K562 (cell line): ENCODE results near the gene MICALL2. TPM values are rescaled to one million over a fixed set of nuclear protein-coding genes. Genes with fewer than 3 reads are reported as not detected.

Source experiments
- HDAC2 ChIP-seq: fragments of 450-650 bp; IDR thresholded peaks from 2 replicates; pipeline ENCODE4 v1.6.1; 2016; ENCODE audit warnings: mild to moderate bottlenecking
- KDM1A ChIP-seq, 2 experiments: fragments of 450-650 bp; IDR thresholded peaks; 2 replicates each; pipeline ENCODE4 v1.6.1; 2016; ENCODE audit warnings: mild to moderate bottlenecking in 2 of 2
- NONO ChIP-seq, 2 experiments: fragments of 200-400 bp in 1 of 2; fragments of 450-650 bp in 1 of 2; formaldehyde crosslinking in 1 of 2; IDR thresholded peaks; 2 replicates each; pipeline ENCODE4 v1.6.1; 2017; ENCODE audit warnings: low read depth in 2 of 2, mild to moderate bottlenecking in 2 of 2, moderate library complexity in 2 of 2, low read length in 1 of 2
- PRPF4 ChIP-seq: fragments of 200-400 bp; formaldehyde crosslinking; IDR thresholded peaks from one replicate; pipeline ENCODE4 v1.6.1; 2017; ENCODE audit warnings: low read length, low read depth, mild to moderate bottlenecking; ENCODE audit not compliant: insufficient read depth, poor library complexity, severe bottlenecking
- RBM14 ChIP-seq: fragments of 200-400 bp; formaldehyde crosslinking; IDR thresholded peaks from 2 replicates; pipeline ENCODE4 v1.6.1; 2018; ENCODE audit warnings: low read depth, mild to moderate bottlenecking, low read length, moderate library complexity, borderline replicate concordance; ENCODE audit not compliant: insufficient read depth
- TEAD2 ChIP-seq: fragments of 450-650 bp; IDR thresholded peaks from 2 replicates; pipeline ENCODE4 v1.6.1; 2016; ENCODE audit warnings: missing genetic modification characterization, control low read depth, missing compliant biosample characterization
- ZNF124 ChIP-seq: sonication (generic); formaldehyde crosslinking; IDR thresholded peaks from 2 replicates; pipeline ENCODE4 v1.8.1; 2022; ENCODE audit warnings: missing genetic modification reagents
- ZNF217 ChIP-seq: sonication (generic); formaldehyde crosslinking; IDR thresholded peaks from 2 replicates; pipeline ENCODE4 v1.8.0; 2022; ENCODE audit warnings: mild to moderate bottlenecking, missing genetic modification reagents
- ZNF668 ChIP-seq: fragments of 250-450 bp; sonication (Bioruptor Pico); IDR thresholded peaks from 2 replicates; pipeline ENCODE4 v1.8.0; 2022; ENCODE audit warnings: mild to moderate bottlenecking, inconsistent platforms
- polyA plus RNA-seq, 8 experiments: library from polyadenylated mRNA; depleted of rRNA in 4 of 8; stranded (reverse) in 5 of 8; unstranded in 3 of 8; fragments of >200 nt; fragmentation: Nextera tagmentation in 2 of 8; fragmentation: Illumina TruSeq in 1 of 8; extraction: Ambion mirVana in 2 of 8; extraction: Trizol in 1 of 8; gene quantifications; 2 replicates each; pipeline versions ENCODE4 v1.2.1 to v1.2.3, GENCODE V29; 2011 to 2014; ENCODE audit warnings: inconsistent platforms in 1 of 8, missing spikeins in 1 of 8
- total RNA-seq, 7 experiments: library from RNA; depleted of rRNA in 6 of 7; stranded (reverse); fragments of >200 nt in 6 of 7; fragmentation: Illumina TruSeq in 2 of 7; extraction: Trizol in 2 of 7; gene quantifications; 2 replicates each; pipeline versions ENCODE4 v1.2.1 to v1.2.3, GENCODE V29; 2011 to 2021; ENCODE audit warnings: low replicate concordance in 1 of 7
- TF ChIP-seq, protein P1 (sequence below): fragments of 150-350 bp; IDR thresholded peaks from 2 replicates; pipeline ENCODE4 v1.6.1; 2014; ENCODE audit warnings: low read depth, mild to moderate bottlenecking, low read length, borderline replicate concordance
- TF ChIP-seq, protein P2 (sequence below): IDR thresholded peaks from 2 replicates; pipeline ENCODE4 v1.6.1; 2011; ENCODE audit warnings: borderline replicate concordance, low read depth, mild to moderate bottlenecking, moderate library complexity, low read length; ENCODE audit not compliant: insufficient read depth, poor library complexity, severe bottlenecking
- TF ChIP-seq, protein P3 (sequence below): fragments of 200-400 bp; formaldehyde crosslinking; IDR thresholded peaks from 2 replicates; pipeline ENCODE4 v1.6.1; 2017; ENCODE audit warnings: mild to moderate bottlenecking, low read depth, low read length, moderate library complexity
- TF ChIP-seq, protein P4 (sequence below): fragments of 450-650 bp; formaldehyde crosslinking; IDR thresholded peaks from 2 replicates; pipeline ENCODE4 v1.4.0; 2020; ENCODE audit warnings: mild to moderate bottlenecking, moderate library complexity

Gene MICALL2
- total and polyA plus RNA-seq, 9 of the 15 experiments (the other 6 are each of a cell fraction or from before 2014, with no cell fraction given): 1.8 to 103 (median 17.0) TPM

DNA sequence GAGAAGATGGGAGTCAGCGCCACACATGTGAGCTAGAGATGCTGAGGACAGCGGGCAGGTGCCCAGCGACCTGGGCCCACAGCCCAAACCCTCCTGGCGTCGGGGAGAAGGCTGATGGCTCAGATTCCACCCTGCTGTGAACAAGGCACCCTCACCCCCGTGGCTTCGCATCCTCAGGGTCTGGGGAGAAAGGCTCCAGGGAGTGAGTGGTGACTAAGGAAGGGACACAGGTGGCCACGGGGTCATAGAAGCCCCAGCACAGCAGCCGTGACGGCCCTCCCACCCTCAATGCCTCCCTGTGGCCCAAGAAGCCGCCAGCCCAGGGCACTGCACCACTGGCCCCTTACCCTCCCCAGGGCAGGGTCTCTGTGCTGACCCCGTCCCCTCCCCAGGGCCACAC is 25.3 kb upstream of the MICALL2 start (continued):
- TF ChIP-seq, protein P1, sequence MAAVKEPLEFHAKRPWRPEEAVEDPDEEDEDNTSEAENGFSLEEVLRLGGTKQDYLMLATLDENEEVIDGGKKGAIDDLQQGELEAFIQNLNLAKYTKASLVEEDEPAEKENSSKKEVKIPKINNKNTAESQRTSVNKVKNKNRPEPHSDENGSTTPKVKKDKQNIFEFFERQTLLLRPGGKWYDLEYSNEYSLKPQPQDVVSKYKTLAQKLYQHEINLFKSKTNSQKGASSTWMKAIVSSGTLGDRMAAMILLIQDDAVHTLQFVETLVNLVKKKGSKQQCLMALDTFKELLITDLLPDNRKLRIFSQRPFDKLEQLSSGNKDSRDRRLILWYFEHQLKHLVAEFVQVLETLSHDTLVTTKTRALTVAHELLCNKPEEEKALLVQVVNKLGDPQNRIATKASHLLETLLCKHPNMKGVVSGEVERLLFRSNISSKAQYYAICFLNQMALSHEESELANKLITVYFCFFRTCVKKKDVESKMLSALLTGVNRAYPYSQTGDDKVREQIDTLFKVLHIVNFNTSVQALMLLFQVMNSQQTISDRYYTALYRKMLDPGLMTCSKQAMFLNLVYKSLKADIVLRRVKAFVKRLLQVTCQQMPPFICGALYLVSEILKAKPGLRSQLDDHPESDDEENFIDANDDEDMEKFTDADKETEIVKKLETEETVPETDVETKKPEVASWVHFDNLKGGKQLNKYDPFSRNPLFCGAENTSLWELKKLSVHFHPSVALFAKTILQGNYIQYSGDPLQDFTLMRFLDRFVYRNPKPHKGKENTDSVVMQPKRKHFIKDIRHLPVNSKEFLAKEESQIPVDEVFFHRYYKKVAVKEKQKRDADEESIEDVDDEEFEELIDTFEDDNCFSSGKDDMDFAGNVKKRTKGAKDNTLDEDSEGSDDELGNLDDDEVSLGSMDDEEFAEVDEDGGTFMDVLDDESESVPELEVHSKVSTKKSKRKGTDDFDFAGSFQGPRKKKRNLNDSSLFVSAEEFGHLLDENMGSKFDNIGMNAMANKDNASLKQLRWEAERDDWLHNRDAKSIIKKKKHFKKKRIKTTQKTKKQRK: no peak
- TF ChIP-seq, protein P2, sequence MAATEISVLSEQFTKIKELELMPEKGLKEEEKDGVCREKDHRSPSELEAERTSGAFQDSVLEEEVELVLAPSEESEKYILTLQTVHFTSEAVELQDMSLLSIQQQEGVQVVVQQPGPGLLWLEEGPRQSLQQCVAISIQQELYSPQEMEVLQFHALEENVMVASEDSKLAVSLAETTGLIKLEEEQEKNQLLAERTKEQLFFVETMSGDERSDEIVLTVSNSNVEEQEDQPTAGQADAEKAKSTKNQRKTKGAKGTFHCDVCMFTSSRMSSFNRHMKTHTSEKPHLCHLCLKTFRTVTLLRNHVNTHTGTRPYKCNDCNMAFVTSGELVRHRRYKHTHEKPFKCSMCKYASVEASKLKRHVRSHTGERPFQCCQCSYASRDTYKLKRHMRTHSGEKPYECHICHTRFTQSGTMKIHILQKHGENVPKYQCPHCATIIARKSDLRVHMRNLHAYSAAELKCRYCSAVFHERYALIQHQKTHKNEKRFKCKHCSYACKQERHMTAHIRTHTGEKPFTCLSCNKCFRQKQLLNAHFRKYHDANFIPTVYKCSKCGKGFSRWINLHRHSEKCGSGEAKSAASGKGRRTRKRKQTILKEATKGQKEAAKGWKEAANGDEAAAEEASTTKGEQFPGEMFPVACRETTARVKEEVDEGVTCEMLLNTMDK: no peak
- TF ChIP-seq ZNF217 (no peak), TEAD2 (tag) (no peak), PRPF4 (no peak), ZNF124 (CRISPR knock-in tag) (no peak), NONO (IDR thresholded peaks at IDR 0.05; ENCODE audit: low read depth in 2 of 2, low read length in 1 of 2) (no peak), KDM1A (IDR thresholded peaks at IDR 0.05) (no peak), HDAC2 (no peak), RBM14 (no peak), ZNF668 (CRISPR knock-in tag) (no peak)
- TF ChIP-seq, protein P3, sequence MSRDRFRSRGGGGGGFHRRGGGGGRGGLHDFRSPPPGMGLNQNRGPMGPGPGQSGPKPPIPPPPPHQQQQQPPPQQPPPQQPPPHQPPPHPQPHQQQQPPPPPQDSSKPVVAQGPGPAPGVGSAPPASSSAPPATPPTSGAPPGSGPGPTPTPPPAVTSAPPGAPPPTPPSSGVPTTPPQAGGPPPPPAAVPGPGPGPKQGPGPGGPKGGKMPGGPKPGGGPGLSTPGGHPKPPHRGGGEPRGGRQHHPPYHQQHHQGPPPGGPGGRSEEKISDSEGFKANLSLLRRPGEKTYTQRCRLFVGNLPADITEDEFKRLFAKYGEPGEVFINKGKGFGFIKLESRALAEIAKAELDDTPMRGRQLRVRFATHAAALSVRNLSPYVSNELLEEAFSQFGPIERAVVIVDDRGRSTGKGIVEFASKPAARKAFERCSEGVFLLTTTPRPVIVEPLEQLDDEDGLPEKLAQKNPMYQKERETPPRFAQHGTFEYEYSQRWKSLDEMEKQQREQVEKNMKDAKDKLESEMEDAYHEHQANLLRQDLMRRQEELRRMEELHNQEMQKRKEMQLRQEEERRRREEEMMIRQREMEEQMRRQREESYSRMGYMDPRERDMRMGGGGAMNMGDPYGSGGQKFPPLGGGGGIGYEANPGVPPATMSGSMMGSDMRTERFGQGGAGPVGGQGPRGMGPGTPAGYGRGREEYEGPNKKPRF: no peak
- TF ChIP-seq, protein P4, sequence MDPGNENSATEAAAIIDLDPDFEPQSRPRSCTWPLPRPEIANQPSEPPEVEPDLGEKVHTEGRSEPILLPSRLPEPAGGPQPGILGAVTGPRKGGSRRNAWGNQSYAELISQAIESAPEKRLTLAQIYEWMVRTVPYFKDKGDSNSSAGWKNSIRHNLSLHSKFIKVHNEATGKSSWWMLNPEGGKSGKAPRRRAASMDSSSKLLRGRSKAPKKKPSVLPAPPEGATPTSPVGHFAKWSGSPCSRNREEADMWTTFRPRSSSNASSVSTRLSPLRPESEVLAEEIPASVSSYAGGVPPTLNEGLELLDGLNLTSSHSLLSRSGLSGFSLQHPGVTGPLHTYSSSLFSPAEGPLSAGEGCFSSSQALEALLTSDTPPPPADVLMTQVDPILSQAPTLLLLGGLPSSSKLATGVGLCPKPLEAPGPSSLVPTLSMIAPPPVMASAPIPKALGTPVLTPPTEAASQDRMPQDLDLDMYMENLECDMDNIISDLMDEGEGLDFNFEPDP (CRISPR knock-in tag): no peak
